Epithelial cell of esophagus (primary cell): Measurements from ENCODE around the gene OR10AD1.
"Not testable (repeated sequence)": the region's sequence is repeated elsewhere in the genome, so short reads cannot be mapped to it uniquely, and the experiment has no call there.

Experiments
- DNase-seq: peaks from one replicate; pipeline ENCODE4 v3.0.0; 2010; ENCODE audit warnings: low read depth
- H3K4me3 ChIP-seq: 2 replicates; pipeline ENCODE4 v1.5.1; 2011; ENCODE audit warnings: mild to moderate bottlenecking, low read length, control low read depth
- CTCF ChIP-seq: IDR thresholded peaks from 2 replicates; pipeline ENCODE4 v1.5.1; 2011; ENCODE audit warnings: low read depth, mild to moderate bottlenecking, low read length, control low read depth, inconsistent platforms; ENCODE audit not compliant: insufficient read depth; ENCODE audit errors: missing control alignments

Gene OR10AD1

GRCh38 chr12:48203192-48203591, at the start of gene OR10AD1:
OR10AD1 (minus strand) TSS chr12:48203292; CDS start chr12:48203292, 0 bp downstream.
- DNase-seq: no peak
- H3K4me3 ChIP-seq: no peak within 1 kb of the TSS
- TF ChIP-seq CTCF: no peak

- no peak overlapping the region for H3K4me3 ChIP-seq
- no peak for TF ChIP-seq CTCF
- DNase-seq: no peak
These were observed 44.3 kb upstream of the OR10AD1 start for GRCh38 chr12:48247181-48247966.

GRCh38 chr12:48237162-48237561, 34.1 kb upstream of the OR10AD1 start:
- no peak for TF ChIP-seq CTCF
- no peak for DNase-seq
- no peak overlapping the region for H3K4me3 ChIP-seq

- H3K4me3 ChIP-seq: no peak overlapping the region
- DNase-seq: no peak
- no peak for TF ChIP-seq CTCF
These were observed 32.8 kb upstream of the OR10AD1 start for GRCh38 chr12:48235796-48236333.

- not testable (repeated sequence) for H3K4me3 ChIP-seq, DNase-seq
These were observed 28.3 kb upstream of the OR10AD1 start for GRCh38 chr12:48231169-48231958.

GRCh38 chr12:48224533-48224932, 21.4 kb upstream of the OR10AD1 start:
- not testable (repeated sequence) for H3K4me3 ChIP-seq, DNase-seq

- no peak for TF ChIP-seq CTCF
- DNase-seq: no peak
- no peak overlapping the region for H3K4me3 ChIP-seq
These were observed 18.6 kb upstream of the OR10AD1 start for GRCh38 chr12:48221645-48222044.
